OCI-LY3 (cell line): Measurements from ENCODE around the gene CAMK1D.
"Not testable (repeated sequence)": the region's sequence is repeated elsewhere in the genome, so short reads cannot be mapped to it uniquely, and the experiment has no call there.

ENCODE experiments used
- H2AFZ ChIP-seq: fragments of 200-600, 300-600 bp; shearing (Covaris generic); 2 replicates; pipeline ENCODE4 v1.6.0; 2014; ENCODE audit warnings: antibody characterized with exemption, low read depth, low read length
- H3K27ac ChIP-seq: fragments of 200-600, 300-600 bp; sonication (generic); 2 replicates; pipeline ENCODE4 v1.5.1; 2014; ENCODE audit warnings: mild to moderate bottlenecking, low read length, moderate library complexity, mixed read lengths
- H3K27me3 ChIP-seq: fragments of 200-600, 300-600 bp; sonication (generic); 2 replicates; pipeline ENCODE4 v1.6.1; 2014; ENCODE audit warnings: low read depth, low read length, mixed read lengths
- H3K36me3 ChIP-seq: fragments of 200-600, 300-600 bp; sonication (generic); replicated peaks from 2 replicates; pipeline ENCODE3; 2014; ENCODE audit warnings: low read depth, low read length, mixed read lengths
- H3K4me1 ChIP-seq: fragments of 300-600, 200-600 bp; sonication (generic); 2 replicates; pipeline ENCODE4 v1.6.1; 2014; ENCODE audit warnings: low read length, mixed read lengths
- H3K4me2 ChIP-seq: fragments of 200-600, 300-600 bp; sonication (generic); 2 replicates; pipeline ENCODE4 v1.6.1; 2014; ENCODE audit warnings: low read length, mixed read lengths
- H3K4me3 ChIP-seq: fragments of 300-600, 200-600 bp; sonication (generic); 2 replicates; pipeline ENCODE4 v1.5.1; 2014; ENCODE audit warnings: antibody characterized with exemption, mild to moderate bottlenecking, low read length, moderate library complexity
- H3K79me2 ChIP-seq: fragments of 300-600, 200-600 bp; shearing (Covaris generic); 2 replicates; pipeline ENCODE4 v1.6.1; 2014; ENCODE audit warnings: mild to moderate bottlenecking, low read length, mixed read lengths
- H3K9ac ChIP-seq: fragments of 300-600, 200-600 bp; shearing (Covaris generic); 2 replicates; pipeline ENCODE4 v1.6.0; 2014; ENCODE audit warnings: mild to moderate bottlenecking, low read length, moderate library complexity
- H3K9me3 ChIP-seq: fragments of 200-600, 300-600 bp; shearing (Covaris generic); 2 replicates; pipeline ENCODE4 v1.6.1; 2014; ENCODE audit warnings: low read length, mixed read lengths; ENCODE audit not compliant: insufficient read depth
- H4K20me1 ChIP-seq: fragments of 200-600, 300-600 bp; sonication (generic); 2 replicates; pipeline ENCODE4 v1.6.1; 2016; ENCODE audit warnings: low read length, mixed read lengths; ENCODE audit not compliant: insufficient read depth
- CTCF ChIP-seq: fragments of 200-600, 300-600 bp; sonication (generic); IDR thresholded peaks from 2 replicates; pipeline ENCODE4 v1.5.1; 2014; ENCODE audit warnings: antibody characterized with exemption, low read length, low read depth
- EZH2phosphoT487 ChIP-seq: fragments of 200-600 bp; shearing (Covaris generic); IDR thresholded peaks from 2 replicates; pipeline ENCODE4 v1.6.1; 2018; ENCODE audit warnings: antibody characterized with exemption, mixed run types, low read depth

CAMK1D gene

GRCh38 chr10:12806228-12807095 lies 457.1 kb downstream of the CAMK1D start:
- Histone ChIP-seq H3K36me3 (no peaks in the 10 kb centered on the region), H3K4me1 (no peaks in the 10 kb centered on the region), H3K79me2 (no peaks in the 10 kb centered on the region), H4K20me1 (no peaks in the 10 kb centered on the region), H2AFZ (no peak overlapping the region), H3K4me2 (no peak overlapping the region), H3K27ac (no peak overlapping the region), H3K27me3 (no peaks in the 10 kb centered on the region), H3K9me3 (no peaks in the 10 kb centered on the region), H3K9ac (no peak overlapping the region), H3K4me3 (no peak overlapping the region)
- TF ChIP-seq EZH2phosphoT487 (no peak), CTCF (no peak)

- no peak overlapping the region for H2AFZ ChIP-seq
- no peak overlapping the region for H3K4me3 ChIP-seq
- no peaks in the 10 kb centered on the region for H3K79me2 ChIP-seq
- H4K20me1 ChIP-seq = no peaks in the 10 kb centered on the region
- no peak for TF ChIP-seq EZH2phosphoT487
- no peak for TF ChIP-seq CTCF
- no peaks in the 10 kb centered on the region for H3K27me3 ChIP-seq
- no peaks in the 10 kb centered on the region for H3K9me3 ChIP-seq
- no peaks in the 10 kb centered on the region for H3K36me3 ChIP-seq
- H3K4me1 ChIP-seq = no peaks in the 10 kb centered on the region
- no peak overlapping the region for H3K4me2 ChIP-seq
- H3K27ac ChIP-seq = no peak overlapping the region
- H3K9ac ChIP-seq = no peak overlapping the region
Measured at GRCh38 chr10:12807096-12807755, 457.9 kb downstream of the CAMK1D start.

GRCh38 chr10:12808014-12808613 lies 458.8 kb downstream of the CAMK1D start:
- Histone ChIP-seq H3K4me3 (no peak overlapping the region), H3K9ac (no peak overlapping the region), H2AFZ (no peak overlapping the region), H3K4me2 (no peak overlapping the region), H3K4me1 (no peaks in the 10 kb centered on the region), H3K36me3 (no peaks in the 10 kb centered on the region), H3K27me3 (no peaks in the 10 kb centered on the region), H4K20me1 (no peaks in the 10 kb centered on the region), H3K27ac (no peak overlapping the region), H3K79me2 (no peaks in the 10 kb centered on the region), H3K9me3 (no peaks in the 10 kb centered on the region)
- TF ChIP-seq CTCF = no peak
- TF ChIP-seq EZH2phosphoT487 = no peak

- H3K4me3 ChIP-seq, H3K79me2 ChIP-seq, H3K4me1 ChIP-seq, H3K27ac ChIP-seq, H3K9ac ChIP-seq, H3K4me2 ChIP-seq, H3K9me3 ChIP-seq, H4K20me1 ChIP-seq, H3K27me3 ChIP-seq, H2AFZ ChIP-seq: not testable (repeated sequence)
- H3K36me3 ChIP-seq = peaks cover 13% of the 10 kb centered on the region
Measured at GRCh38 chr10:12810046-12810445, 460.7 kb downstream of the CAMK1D start.
